Measurements from ENCODE around the gene APOBR.
"Not testable (repeated sequence)": the region's sequence is repeated elsewhere in the genome, so short reads cannot be mapped to it uniquely, and the experiment has no call there.

APOBR gene

GRCh38 chr16:28497861-28498599 is 3.6 kb downstream of the APOBR start:
- H4K20me1 ChIP-seq (ENCODE audit: insufficient read depth): no peaks in the 10 kb centered on the region
- H3K79me2 ChIP-seq (ENCODE audit: insufficient read depth, low read depth): no peaks in the 10 kb centered on the region
- H3K4me1 ChIP-seq (ENCODE audit: low read depth, poor library complexity, severe bottlenecking): peaks cover 17% of the 10 kb centered on the region
- no peak overlapping the region for H3K4me2 ChIP-seq
- no peak overlapping the region for H3K27ac ChIP-seq
- no peak overlapping the region for H3K9ac ChIP-seq
- no peak overlapping the region for H2AFZ ChIP-seq (ENCODE audit: low read depth)
- no peak overlapping the region for H3K4me3 ChIP-seq (IDR thresholded peaks at IDR 0.05; ENCODE audit: insufficient read depth, low read depth, low read length)
- H3K27me3 ChIP-seq (ENCODE audit: insufficient read depth, low read depth): peaks cover 6% of the 10 kb centered on the region
- no peaks in the 10 kb centered on the region for H3K36me3 ChIP-seq (ENCODE audit: insufficient read depth)
- TF ChIP-seq, protein P1, sequence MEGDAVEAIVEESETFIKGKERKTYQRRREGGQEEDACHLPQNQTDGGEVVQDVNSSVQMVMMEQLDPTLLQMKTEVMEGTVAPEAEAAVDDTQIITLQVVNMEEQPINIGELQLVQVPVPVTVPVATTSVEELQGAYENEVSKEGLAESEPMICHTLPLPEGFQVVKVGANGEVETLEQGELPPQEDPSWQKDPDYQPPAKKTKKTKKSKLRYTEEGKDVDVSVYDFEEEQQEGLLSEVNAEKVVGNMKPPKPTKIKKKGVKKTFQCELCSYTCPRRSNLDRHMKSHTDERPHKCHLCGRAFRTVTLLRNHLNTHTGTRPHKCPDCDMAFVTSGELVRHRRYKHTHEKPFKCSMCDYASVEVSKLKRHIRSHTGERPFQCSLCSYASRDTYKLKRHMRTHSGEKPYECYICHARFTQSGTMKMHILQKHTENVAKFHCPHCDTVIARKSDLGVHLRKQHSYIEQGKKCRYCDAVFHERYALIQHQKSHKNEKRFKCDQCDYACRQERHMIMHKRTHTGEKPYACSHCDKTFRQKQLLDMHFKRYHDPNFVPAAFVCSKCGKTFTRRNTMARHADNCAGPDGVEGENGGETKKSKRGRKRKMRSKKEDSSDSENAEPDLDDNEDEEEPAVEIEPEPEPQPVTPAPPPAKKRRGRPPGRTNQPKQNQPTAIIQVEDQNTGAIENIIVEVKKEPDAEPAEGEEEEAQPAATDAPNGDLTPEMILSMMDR (conservative IDR thresholded peaks at IDR 0.05; ENCODE audit: low read depth, low read length): no peak

GRCh38 chr16:28498666-28499381 is 4.4 kb downstream of the APOBR start:
- Histone ChIP-seq H3K9ac (no peak overlapping the region), H4K20me1 (ENCODE audit: insufficient read depth) (no peaks in the 10 kb centered on the region), H3K36me3 (ENCODE audit: insufficient read depth) (no peaks in the 10 kb centered on the region), H3K27me3 (ENCODE audit: insufficient read depth, low read depth) (peaks cover 6% of the 10 kb centered on the region), H3K27ac (no peak overlapping the region), H3K4me3 (IDR thresholded peaks at IDR 0.05; ENCODE audit: insufficient read depth, low read depth, low read length) (no peak overlapping the region), H2AFZ (ENCODE audit: low read depth) (no peak overlapping the region), H3K79me2 (ENCODE audit: insufficient read depth, low read depth) (no peaks in the 10 kb centered on the region), H3K4me1 (ENCODE audit: low read depth, poor library complexity, severe bottlenecking) (peaks cover 10% of the 10 kb centered on the region), H3K4me2 (no peak overlapping the region)
- TF ChIP-seq, protein P1 (conservative IDR thresholded peaks at IDR 0.05; ENCODE audit: low read depth, low read length): no peak

DNA sequence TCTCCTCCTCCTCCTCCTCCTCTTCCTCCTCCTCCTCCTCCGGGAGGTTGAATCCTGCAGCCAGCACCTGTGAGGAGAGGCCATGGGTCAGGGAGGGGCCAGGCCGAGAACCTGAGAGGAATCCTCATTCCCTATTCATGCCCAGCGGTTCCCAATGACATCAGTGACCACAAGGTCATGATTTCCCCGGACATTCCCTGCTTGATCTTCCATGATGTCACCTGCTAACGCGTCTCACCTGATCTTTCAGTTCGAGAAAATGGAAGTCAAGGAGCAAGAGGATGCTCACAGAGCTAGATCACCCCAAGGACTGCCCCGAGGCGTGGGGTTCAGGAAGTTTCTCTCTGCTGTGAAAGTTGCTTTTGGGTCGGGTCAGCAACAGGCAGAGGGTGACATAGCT is 5.4 kb downstream of the APOBR start:
- Histone ChIP-seq H3K4me2 (no peak overlapping the region), H3K27ac (no peak overlapping the region), H3K4me1 (ENCODE audit: low read depth, poor library complexity, severe bottlenecking) (no peaks in the 10 kb centered on the region), H3K9ac (no peak overlapping the region), H4K20me1 (ENCODE audit: insufficient read depth) (no peaks in the 10 kb centered on the region), H2AFZ (ENCODE audit: low read depth) (no peak overlapping the region), H3K4me3 (IDR thresholded peaks at IDR 0.05; ENCODE audit: insufficient read depth, low read depth, low read length) (no peak overlapping the region), H3K79me2 (ENCODE audit: insufficient read depth, low read depth) (no peaks in the 10 kb centered on the region), H3K36me3 (ENCODE audit: insufficient read depth) (no peaks in the 10 kb centered on the region), H3K27me3 (ENCODE audit: insufficient read depth, low read depth) (peaks cover 11% of the 10 kb centered on the region)
- TF ChIP-seq, protein P1 (conservative IDR thresholded peaks at IDR 0.05; ENCODE audit: low read depth, low read length): no peak

DNA sequence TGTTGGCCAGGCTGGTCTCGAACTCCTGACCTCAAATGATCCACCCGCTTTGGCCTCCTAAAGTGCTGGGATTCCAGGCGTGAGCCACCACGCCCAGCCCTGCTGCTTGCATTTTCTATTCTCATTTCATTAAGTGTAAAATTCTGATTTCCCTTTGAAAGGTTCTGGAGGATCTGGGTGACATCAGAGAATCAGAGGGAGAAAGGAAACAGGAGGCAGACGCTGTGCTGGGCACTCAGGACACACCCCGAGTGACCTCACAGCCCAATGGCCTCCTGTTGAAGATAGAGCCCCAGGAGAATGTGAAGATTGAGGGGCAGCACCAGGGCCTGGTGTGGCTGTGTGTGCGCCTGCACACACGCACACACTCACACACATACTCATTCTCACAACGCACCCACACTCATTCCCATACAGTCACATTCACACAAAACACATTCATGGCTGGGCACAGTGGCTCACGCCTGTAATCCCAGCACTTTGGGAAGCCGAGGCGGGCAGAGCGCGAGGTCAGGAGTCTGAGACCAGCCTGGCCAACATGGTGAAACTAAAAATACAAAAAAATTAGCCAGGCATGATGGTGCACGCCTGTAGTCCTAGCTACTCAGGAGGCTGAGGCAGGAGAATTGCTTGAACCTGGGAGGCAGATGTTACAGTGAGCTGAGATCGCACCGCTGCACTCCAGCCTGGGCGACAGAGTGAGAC is 6.2 kb downstream of the APOBR start:
- not testable (repeated sequence) for H3K79me2 ChIP-seq (ENCODE audit: insufficient read depth, low read depth); H3K4me2 ChIP-seq; H3K4me3 ChIP-seq (IDR thresholded peaks at IDR 0.05; ENCODE audit: insufficient read depth, low read depth, low read length); H4K20me1 ChIP-seq (ENCODE audit: insufficient read depth); H3K27ac ChIP-seq; H2AFZ ChIP-seq (ENCODE audit: low read depth); H3K4me1 ChIP-seq (ENCODE audit: low read depth, poor library complexity, severe bottlenecking); H3K9ac ChIP-seq; H3K36me3 ChIP-seq (ENCODE audit: insufficient read depth)
- peaks cover 17% of the 10 kb centered on the region for H3K27me3 ChIP-seq (ENCODE audit: insufficient read depth, low read depth)
